Nephron progenitor cell (in vitro differentiated cells): ENCODE data around the gene DLX6.

Experiments
- DNase-seq: peaks from one replicate; pipeline ENCODE4 v3.0.0; 2021
- H3K27ac Mint-ChIP-seq: 2 replicates; pipeline ENCODE4 v1.8.0; 2021; ENCODE audit warnings: mild to moderate bottlenecking, moderate library complexity, mixed read lengths
- H3K27me3 Mint-ChIP-seq: 2 replicates; pipeline ENCODE4 v1.8.0; 2021; ENCODE audit warnings: mild to moderate bottlenecking, low read depth, mixed read lengths; ENCODE audit not compliant: poor library complexity
- H3K36me3 Mint-ChIP-seq: 2 replicates; pipeline ENCODE4 v1.8.0; 2021; ENCODE audit warnings: low read depth, mixed read lengths
- H3K4me1 Mint-ChIP-seq: 2 replicates; pipeline ENCODE4 v1.8.0; 2021; ENCODE audit warnings: mixed read lengths
- H3K4me3 Mint-ChIP-seq: 2 replicates; pipeline ENCODE4 v1.8.0; 2021; ENCODE audit warnings: mild to moderate bottlenecking, moderate library complexity, mixed read lengths
- H3K9me3 Mint-ChIP-seq: 2 replicates; pipeline ENCODE4 v1.8.0; 2021; ENCODE audit warnings: mild to moderate bottlenecking, moderate library complexity, mixed read lengths
- TF ChIP-seq, protein P1 (sequence below): fragments of 200-600 bp; sonication (generic); IDR thresholded peaks from 2 replicates; pipeline ENCODE4 v1.5.0; 2021; ENCODE audit warnings: antibody characterized with exemption

The DLX6 gene

DNA sequence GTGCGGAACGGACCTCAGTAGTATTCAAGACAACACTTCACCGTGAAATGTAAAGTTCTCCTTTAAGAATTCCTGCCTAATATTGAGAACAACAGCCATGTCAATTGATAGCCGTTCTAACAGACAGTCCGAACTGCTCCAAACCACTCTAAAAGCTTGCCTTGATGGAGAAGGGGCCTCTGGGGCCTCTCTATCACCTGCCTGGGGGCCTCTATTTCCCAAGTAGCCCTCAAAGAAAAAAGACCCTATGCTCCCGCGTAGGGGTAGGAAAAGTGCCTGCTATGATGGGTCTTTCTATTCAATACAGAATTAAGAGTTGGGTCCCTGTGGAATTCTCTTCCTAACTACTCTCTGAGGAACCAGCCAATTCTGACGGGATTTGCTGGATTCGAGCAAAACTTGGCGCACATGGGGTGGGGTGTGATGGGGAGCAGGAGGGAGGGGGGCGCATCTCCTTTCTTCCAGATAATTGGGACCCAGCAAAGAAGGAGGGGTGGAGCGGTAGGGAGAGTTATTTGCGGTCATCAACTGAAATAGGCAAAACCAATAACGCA lies 8.3 kb upstream of the DLX6 start:
- no peak overlapping the region for H3K4me3 Mint-ChIP-seq
- H3K4me1 Mint-ChIP-seq: peaks cover 7% of the 10 kb centered on the region
- no peak overlapping the region for H3K27ac Mint-ChIP-seq
- TF ChIP-seq, protein P1, sequence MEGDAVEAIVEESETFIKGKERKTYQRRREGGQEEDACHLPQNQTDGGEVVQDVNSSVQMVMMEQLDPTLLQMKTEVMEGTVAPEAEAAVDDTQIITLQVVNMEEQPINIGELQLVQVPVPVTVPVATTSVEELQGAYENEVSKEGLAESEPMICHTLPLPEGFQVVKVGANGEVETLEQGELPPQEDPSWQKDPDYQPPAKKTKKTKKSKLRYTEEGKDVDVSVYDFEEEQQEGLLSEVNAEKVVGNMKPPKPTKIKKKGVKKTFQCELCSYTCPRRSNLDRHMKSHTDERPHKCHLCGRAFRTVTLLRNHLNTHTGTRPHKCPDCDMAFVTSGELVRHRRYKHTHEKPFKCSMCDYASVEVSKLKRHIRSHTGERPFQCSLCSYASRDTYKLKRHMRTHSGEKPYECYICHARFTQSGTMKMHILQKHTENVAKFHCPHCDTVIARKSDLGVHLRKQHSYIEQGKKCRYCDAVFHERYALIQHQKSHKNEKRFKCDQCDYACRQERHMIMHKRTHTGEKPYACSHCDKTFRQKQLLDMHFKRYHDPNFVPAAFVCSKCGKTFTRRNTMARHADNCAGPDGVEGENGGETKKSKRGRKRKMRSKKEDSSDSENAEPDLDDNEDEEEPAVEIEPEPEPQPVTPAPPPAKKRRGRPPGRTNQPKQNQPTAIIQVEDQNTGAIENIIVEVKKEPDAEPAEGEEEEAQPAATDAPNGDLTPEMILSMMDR: no peak
- peaks cover 20% of the 10 kb centered on the region for H3K9me3 Mint-ChIP-seq
- H3K27me3 Mint-ChIP-seq: peaks cover 100% of the 10 kb centered on the region
- DNase-seq: no peak
- H3K36me3 Mint-ChIP-seq: no peaks in the 10 kb centered on the region

DNA sequence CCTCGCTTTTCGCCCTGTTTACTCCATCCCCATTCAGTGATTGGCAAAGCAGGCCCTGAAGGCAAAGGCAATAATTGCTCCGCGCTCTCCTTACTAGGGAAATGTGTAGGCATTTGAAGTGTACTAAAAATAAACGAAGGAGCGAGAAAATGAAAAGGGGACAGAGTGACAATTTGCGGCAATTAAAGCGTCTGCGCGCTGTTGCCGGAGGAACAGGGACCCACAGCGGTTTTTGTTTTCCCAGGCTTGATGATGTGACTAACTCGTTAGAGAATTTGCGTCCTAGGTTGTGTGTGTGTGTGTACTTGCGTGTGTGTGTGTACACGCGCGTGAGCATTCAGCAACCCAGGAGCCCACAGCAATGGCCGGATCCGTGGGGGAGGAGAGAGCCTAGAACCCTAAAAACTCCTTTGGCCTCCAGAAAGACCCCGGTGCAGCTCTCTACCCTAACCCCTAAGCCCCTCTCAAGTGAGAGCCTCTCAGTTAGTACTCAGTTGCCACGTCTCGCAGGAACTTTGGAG lies 7.8 kb upstream of the DLX6 start:
- H3K9me3 Mint-ChIP-seq: peaks cover 18% of the 10 kb centered on the region
- peaks cover 100% of the 10 kb centered on the region for H3K27me3 Mint-ChIP-seq
- no peaks in the 10 kb centered on the region for H3K36me3 Mint-ChIP-seq
- H3K27ac Mint-ChIP-seq: no peak overlapping the region
- TF ChIP-seq, protein P1: no peak
- no peak for DNase-seq
- peaks cover 7% of the 10 kb centered on the region for H3K4me1 Mint-ChIP-seq
- no peak overlapping the region for H3K4me3 Mint-ChIP-seq

DNA sequence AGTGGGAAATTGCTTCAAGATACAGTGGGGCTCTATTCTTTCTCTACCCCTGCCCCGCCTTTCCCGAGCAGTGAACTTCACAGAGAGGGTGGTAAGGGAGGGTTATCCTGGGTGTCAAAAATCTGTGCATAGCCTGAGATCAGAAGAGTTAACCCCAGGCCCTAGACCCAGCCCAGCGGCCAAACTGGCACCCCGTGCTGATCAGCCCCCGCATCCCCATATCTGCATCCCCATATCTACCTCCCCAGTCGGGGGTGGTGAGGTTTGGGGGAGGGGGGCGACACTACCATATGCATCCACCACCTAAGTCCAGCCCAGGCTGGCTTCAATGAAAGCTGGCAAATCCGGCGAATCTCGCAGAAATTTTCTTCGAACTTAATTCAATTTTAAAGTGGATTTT lies 7.0 kb upstream of the DLX6 start:
- H3K9me3 Mint-ChIP-seq: peaks cover 10% of the 10 kb centered on the region
- peaks cover 14% of the 10 kb centered on the region for H3K4me1 Mint-ChIP-seq
- no peak for DNase-seq
- TF ChIP-seq, protein P1: no peak
- no peak overlapping the region for H3K4me3 Mint-ChIP-seq
- H3K27ac Mint-ChIP-seq: no peak overlapping the region
- H3K36me3 Mint-ChIP-seq: no peaks in the 10 kb centered on the region
- peaks cover 100% of the 10 kb centered on the region for H3K27me3 Mint-ChIP-seq

DNA sequence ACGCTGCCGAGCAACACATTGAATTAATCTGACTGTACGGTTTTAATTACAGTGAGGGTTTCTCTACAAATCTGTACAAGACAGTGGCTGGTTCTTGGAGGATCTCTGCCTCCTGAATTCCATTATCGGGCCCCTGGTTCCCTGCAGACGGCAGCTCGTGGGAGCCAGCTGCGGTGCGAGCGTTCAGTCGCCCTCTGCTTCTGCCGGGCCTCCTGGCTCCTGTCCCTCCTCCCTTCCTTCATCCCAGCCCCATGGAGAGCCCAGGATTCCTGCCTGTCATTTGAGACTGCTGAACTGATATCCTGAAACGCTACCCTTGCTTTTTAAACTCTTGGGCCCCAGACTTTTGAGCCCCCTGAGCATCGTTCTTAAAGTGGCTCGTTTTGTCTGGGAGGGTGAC lies 6.6 kb upstream of the DLX6 start:
- Mint-ChIP-seq H3K4me3 (no peak overlapping the region), H3K27ac (no peak overlapping the region), H3K4me1 (peaks cover 16% of the 10 kb centered on the region), H3K27me3 (peaks cover 100% of the 10 kb centered on the region), H3K36me3 (no peaks in the 10 kb centered on the region), H3K9me3 (peaks cover 8% of the 10 kb centered on the region)
- DNase-seq: no peak
- TF ChIP-seq, protein P1: no peak

DNA sequence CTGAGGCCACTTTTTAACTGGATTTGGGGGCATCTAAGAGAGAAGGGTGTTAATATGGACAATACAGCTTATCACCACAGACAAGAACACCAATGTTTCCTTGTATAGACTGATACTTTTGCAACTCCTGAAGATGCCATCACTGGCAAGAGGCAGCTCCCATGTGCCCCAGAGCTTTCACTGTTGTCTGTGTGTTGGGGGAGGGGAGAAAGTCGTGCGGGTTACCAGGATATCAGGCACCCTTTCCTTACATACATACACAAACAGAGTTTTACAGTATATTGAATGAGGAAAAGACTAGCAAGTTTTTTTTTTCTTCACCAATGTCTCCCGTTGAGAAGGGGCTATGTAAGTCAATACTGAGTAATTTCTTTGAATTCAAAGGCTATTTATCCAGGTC lies 4.1 kb upstream of the DLX6 start:
- H3K4me3 Mint-ChIP-seq: no peak overlapping the region
- TF ChIP-seq, protein P1: no peak
- no peak for DNase-seq
- H3K27me3 Mint-ChIP-seq: peaks cover 100% of the 10 kb centered on the region
- H3K9me3 Mint-ChIP-seq: no peaks in the 10 kb centered on the region
- H3K4me1 Mint-ChIP-seq: peaks cover 16% of the 10 kb centered on the region
- H3K36me3 Mint-ChIP-seq: no peaks in the 10 kb centered on the region
- H3K27ac Mint-ChIP-seq: no peak overlapping the region
